ENCODE data around the gene CBR4. TPM values are rescaled to one million over a fixed set of nuclear protein-coding genes. Genes with fewer than 3 reads are reported as not detected.
A peak's percentile ranks its signal among the peaks of the same experiment; 100 is the strongest.

CBR4 gene
- total and polyA plus RNA-seq, 2 donors (not counting 1 experiment from before 2014, with no cell fraction given), result 3.3 to 19.0 TPM

DNA sequence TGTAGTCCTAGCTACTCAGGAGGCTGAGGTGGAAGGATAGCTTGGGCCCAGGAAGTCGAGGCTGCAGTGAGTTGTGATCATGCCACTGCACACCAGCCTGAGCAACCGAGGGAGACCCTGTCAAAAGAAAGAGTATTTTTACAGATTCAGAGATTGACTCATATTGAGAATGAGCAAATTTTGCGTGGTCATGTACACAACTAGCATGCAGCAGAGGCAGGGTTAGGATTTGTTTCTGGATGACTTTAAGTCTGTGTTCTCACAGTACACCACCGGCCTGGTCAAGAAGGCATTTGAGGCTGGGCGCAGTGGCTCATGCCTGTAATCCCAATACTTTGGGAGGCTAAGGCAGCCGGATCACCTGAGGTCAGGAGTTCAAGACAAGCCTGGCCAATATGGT, 44.8 kb upstream of the CBR4 start:
- TF ChIP-seq EZH2 (IDR thresholded peaks at IDR 0.05; ENCODE audit: low read length, missing control alignments), result no peak
- TF ChIP-seq, protein P1, sequence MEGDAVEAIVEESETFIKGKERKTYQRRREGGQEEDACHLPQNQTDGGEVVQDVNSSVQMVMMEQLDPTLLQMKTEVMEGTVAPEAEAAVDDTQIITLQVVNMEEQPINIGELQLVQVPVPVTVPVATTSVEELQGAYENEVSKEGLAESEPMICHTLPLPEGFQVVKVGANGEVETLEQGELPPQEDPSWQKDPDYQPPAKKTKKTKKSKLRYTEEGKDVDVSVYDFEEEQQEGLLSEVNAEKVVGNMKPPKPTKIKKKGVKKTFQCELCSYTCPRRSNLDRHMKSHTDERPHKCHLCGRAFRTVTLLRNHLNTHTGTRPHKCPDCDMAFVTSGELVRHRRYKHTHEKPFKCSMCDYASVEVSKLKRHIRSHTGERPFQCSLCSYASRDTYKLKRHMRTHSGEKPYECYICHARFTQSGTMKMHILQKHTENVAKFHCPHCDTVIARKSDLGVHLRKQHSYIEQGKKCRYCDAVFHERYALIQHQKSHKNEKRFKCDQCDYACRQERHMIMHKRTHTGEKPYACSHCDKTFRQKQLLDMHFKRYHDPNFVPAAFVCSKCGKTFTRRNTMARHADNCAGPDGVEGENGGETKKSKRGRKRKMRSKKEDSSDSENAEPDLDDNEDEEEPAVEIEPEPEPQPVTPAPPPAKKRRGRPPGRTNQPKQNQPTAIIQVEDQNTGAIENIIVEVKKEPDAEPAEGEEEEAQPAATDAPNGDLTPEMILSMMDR (conservative IDR thresholded peaks at IDR 0.05 in 1 of 2, IDR thresholded peaks at IDR 0.05 in 1 of 2; ENCODE audit: low read depth in 1 of 2, low read length in 2 of 2), result no peak
- Histone ChIP-seq H3K79me2 (ENCODE audit: control insufficient read depth, insufficient read depth, low read length) (no peaks in the 10 kb centered on the region), H3K4me3 (replicated peaks in 1 of 4; ENCODE audit: control extremely low read depth in 1 of 4, insufficient read depth in 1 of 4, low read depth in 3 of 4, low read length in 4 of 4) (no peak overlapping the region), H3K9me3 (ENCODE audit: control insufficient read depth, insufficient read depth, low read depth, low read length) (no peaks in the 10 kb centered on the region), H3K9ac (ENCODE audit: insufficient read depth, low read length) (no peak overlapping the region), H3K4me1 (ENCODE audit: control insufficient read depth, extremely low read depth, insufficient read depth, low read length) (peaks cover under 1% of the 10 kb centered on the region), H3K27ac (ENCODE audit: insufficient read depth, low read length) (no peak overlapping the region), H4K20me1 (ENCODE audit: control insufficient read depth, extremely low read depth, insufficient read depth, low read length) (no peaks in the 10 kb centered on the region), H3K4me2 (ENCODE audit: extremely low read depth, insufficient read depth, low read length) (no peak overlapping the region), H3K36me3 (ENCODE audit: control insufficient read depth, insufficient read depth, low read length) (no peaks in the 10 kb centered on the region), H2AFZ (ENCODE audit: low read length) (no peak overlapping the region), H3K27me3 (ENCODE audit: control insufficient read depth, insufficient read depth, low read length) (no peaks in the 10 kb centered on the region)
- DNase-seq (ENCODE audit: low read depth in 2 of 2), result no peak

- no peak overlapping the region for H3K27ac ChIP-seq (ENCODE audit: insufficient read depth, low read length)
- H3K4me2 ChIP-seq (ENCODE audit: extremely low read depth, insufficient read depth, low read length), result no peak overlapping the region
- H3K9ac ChIP-seq (ENCODE audit: insufficient read depth, low read length), result no peak overlapping the region
- DNase-seq (ENCODE audit: low read depth in 2 of 2), result no peak
- no peaks in the 10 kb centered on the region for H4K20me1 ChIP-seq (ENCODE audit: control insufficient read depth, extremely low read depth, insufficient read depth, low read length)
- TF ChIP-seq EZH2 (IDR thresholded peaks at IDR 0.05; ENCODE audit: low read length, missing control alignments), result no peak
- TF ChIP-seq, protein P1 (conservative IDR thresholded peaks at IDR 0.05 in 1 of 2, IDR thresholded peaks at IDR 0.05 in 1 of 2; ENCODE audit: low read depth in 1 of 2, low read length in 2 of 2), result no peak
- H2AFZ ChIP-seq (ENCODE audit: low read length), result no peak overlapping the region
- H3K36me3 ChIP-seq (ENCODE audit: control insufficient read depth, insufficient read depth, low read length), result no peaks in the 10 kb centered on the region
- H3K4me1 ChIP-seq (ENCODE audit: control insufficient read depth, extremely low read depth, insufficient read depth, low read length), result no peaks in the 10 kb centered on the region
- H3K4me3 ChIP-seq (replicated peaks in 1 of 4; ENCODE audit: control extremely low read depth in 1 of 4, insufficient read depth in 1 of 4, low read depth in 3 of 4, low read length in 4 of 4), result no peak overlapping the region
- no peaks in the 10 kb centered on the region for H3K9me3 ChIP-seq (ENCODE audit: control insufficient read depth, insufficient read depth, low read depth, low read length)
- no peaks in the 10 kb centered on the region for H3K79me2 ChIP-seq (ENCODE audit: control insufficient read depth, insufficient read depth, low read length)
- no peaks in the 10 kb centered on the region for H3K27me3 ChIP-seq (ENCODE audit: control insufficient read depth, insufficient read depth, low read length)
Observed at GRCh38 chr4:169052594-169052945, 42.5 kb upstream of the CBR4 start.

- Histone ChIP-seq H3K4me2 (ENCODE audit: extremely low read depth, insufficient read depth, low read length) (no peak overlapping the region), H2AFZ (ENCODE audit: low read length) (no peak overlapping the region)
Observed at GRCh38 chr4:169051761-169052593, 41.9 kb upstream of the CBR4 start.

More at GRCh38 chr4:169051761-169052593, 41.9 kb upstream of the CBR4 start:
- no peaks in the 10 kb centered on the region for H3K9me3 ChIP-seq (ENCODE audit: control insufficient read depth, insufficient read depth, low read depth, low read length)
- H4K20me1 ChIP-seq (ENCODE audit: control insufficient read depth, extremely low read depth, insufficient read depth, low read length), result no peaks in the 10 kb centered on the region
- DNase-seq (ENCODE audit: low read depth in 2 of 2), result peak in 1 of 2 donors; percentile 71
- no peak for TF ChIP-seq EZH2 (IDR thresholded peaks at IDR 0.05; ENCODE audit: low read length, missing control alignments)
- H3K4me3 ChIP-seq (replicated peaks in 1 of 4; ENCODE audit: control extremely low read depth in 1 of 4, insufficient read depth in 1 of 4, low read depth in 3 of 4, low read length in 4 of 4), result no peak overlapping the region
- no peak overlapping the region for H3K9ac ChIP-seq (ENCODE audit: insufficient read depth, low read length)
- H3K27ac ChIP-seq (ENCODE audit: insufficient read depth, low read length), result no peak overlapping the region
- H3K36me3 ChIP-seq (ENCODE audit: control insufficient read depth, insufficient read depth, low read length), result no peaks in the 10 kb centered on the region
- H3K79me2 ChIP-seq (ENCODE audit: control insufficient read depth, insufficient read depth, low read length), result no peaks in the 10 kb centered on the region
- H3K27me3 ChIP-seq (ENCODE audit: control insufficient read depth, insufficient read depth, low read length), result no peaks in the 10 kb centered on the region
- H3K4me1 ChIP-seq (ENCODE audit: control insufficient read depth, extremely low read depth, insufficient read depth, low read length), result no peaks in the 10 kb centered on the region
